ENCODE data around the gene CDA.

GRCh38 chr1:20648438-20648837, 59.5 kb downstream of the CDA start:
- TF ChIP-seq CTCF (IDR thresholded peaks at IDR 0.05) (no peak), POLR2A (IDR thresholded peaks at IDR 0.05) (no peak)
